ENCODE data around the gene MIPOL1.
A peak's percentile ranks its signal among the peaks of the same experiment; 100 is the strongest.

Gene MIPOL1

GRCh38 chr14:37237735-37238200 lies 40.0 kb downstream of the MIPOL1 start (continued):
- TF ChIP-seq ZNF792 (tag by site-specific recombination; IDR thresholded peaks at IDR 0.05), result no peak
- no peak for TF ChIP-seq HOXD13 (CRISPR knock-in tag; IDR thresholded peaks at IDR 0.05; ENCODE audit: borderline replicate concordance)
- TF ChIP-seq ZNF521 (tag by site-specific recombination; IDR thresholded peaks at IDR 0.05), result no peak

GRCh38 chr14:37241198-37241597 lies 43.5 kb downstream of the MIPOL1 start:
- ChIA-PET POLR2A (no interaction called here), CTCF (interaction anchor here (0.6 to 2.7 kb wide), 2 partner anchors 10 to 25 kb away, joined by 4 to 17 read pairs; no protein-coding TSS in a partner anchor)
- Histone ChIP-seq H3K4me1 (ENCODE audit: control insufficient read depth, insufficient read depth, low read length) (no peaks in the 10 kb centered on the region), H3K9me3 (ENCODE audit: control insufficient read depth, insufficient read depth, low read depth, low read length) (no peaks in the 10 kb centered on the region), H3K27ac (ENCODE audit: extremely low read depth, low read depth, low read length) (no peak overlapping the region), H3K4me3 (ENCODE audit: low read depth, low read length) (no peak overlapping the region), H3K36me3 (ENCODE audit: control insufficient read depth in 2 of 2, insufficient read depth in 1 of 2, low read length in 2 of 2) (no peaks in the 10 kb centered on the region; a peak in 1 of 3 replicates)
- TF ChIP-seq ZXDB (tag by site-specific recombination; IDR thresholded peaks at IDR 0.05) (no peak), KLF17 (tag by site-specific recombination; IDR thresholded peaks at IDR 0.05) (0 out of 2 replicates have a peak, but pooled peaks have one; percentile 21)

GRCh38 chr14:37246427-37246829 lies 48.7 kb downstream of the MIPOL1 start:
- CTCF ChIA-PET, result interaction anchor here (0.6 to 3.7 kb wide), 32 partner anchors 8 to 647 kb away, joined by 3 to 35 read pairs (median 3); partner anchors contain the start of genes FOXA1 and TTC6
- Histone ChIP-seq H3K36me3 (ENCODE audit: control insufficient read depth in 2 of 2, insufficient read depth in 1 of 2, low read length in 2 of 2) (peaks cover 4 to 8% of the 10 kb centered on the region in 2 experiments; a peak in 2 of 3 replicates), H3K4me3 (ENCODE audit: low read depth, low read length) (no peak overlapping the region), H3K27ac (ENCODE audit: extremely low read depth, low read depth, low read length) (no peak overlapping the region), H3K4me1 (ENCODE audit: control insufficient read depth, insufficient read depth, low read length) (no peaks in the 10 kb centered on the region), H3K9me3 (ENCODE audit: control insufficient read depth, insufficient read depth, low read depth, low read length) (no peaks in the 10 kb centered on the region)
- POLR2A ChIA-PET, result no interaction called here
- TF ChIP-seq CTCF (tag by site-specific recombination; IDR thresholded peaks at IDR 0.05), result 0 out of 2 replicates have a peak, but pooled peaks have one; percentile 12
- no peak for TF ChIP-seq ZNF707 (tag by site-specific recombination; IDR thresholded peaks at IDR 0.05)
- TF ChIP-seq ZNF654 (tag by site-specific recombination; IDR thresholded peaks at IDR 0.05; ENCODE audit: low read depth), result peak; percentile 85
- TF ChIP-seq PRDM6 (tag by site-specific recombination; IDR thresholded peaks at IDR 0.05), result peak; percentile 22; the same call in 1 of the 2 replicates
- TF ChIP-seq SP7 (tag by site-specific recombination; IDR thresholded peaks at IDR 0.05), result peak; percentile 47; the same call in 1 of the 2 replicates
- no peak for TF ChIP-seq BCL6B (tag by site-specific recombination; IDR thresholded peaks at IDR 0.05)

GRCh38 chr14:37247791-37248461 lies 50.2 kb downstream of the MIPOL1 start:
- H3K9me3 ChIP-seq (ENCODE audit: control insufficient read depth, insufficient read depth, low read depth, low read length), result no peaks in the 10 kb centered on the region
- H3K4me3 ChIP-seq (ENCODE audit: low read depth, low read length), result no peak overlapping the region
- ChIA-PET POLR2A (no interaction called here), CTCF (no interaction called here)
- no peaks in the 10 kb centered on the region for H3K4me1 ChIP-seq (ENCODE audit: control insufficient read depth, insufficient read depth, low read length)
- no peak overlapping the region for H3K27ac ChIP-seq (ENCODE audit: extremely low read depth, low read depth, low read length)
- peaks cover 4 to 8% of the 10 kb centered on the region in 2 experiments; a peak in 2 of 3 replicates for H3K36me3 ChIP-seq (ENCODE audit: control insufficient read depth in 2 of 2, insufficient read depth in 1 of 2, low read length in 2 of 2)
- no peak for TF ChIP-seq GFI1B (tag by site-specific recombination; IDR thresholded peaks at IDR 0.05)
- TF ChIP-seq ZNF548 (tag by site-specific recombination; IDR thresholded peaks at IDR 0.05), result no peak
- TF ChIP-seq ZBTB44 (tag by site-specific recombination; IDR thresholded peaks at IDR 0.05), result no peak
- TF ChIP-seq HIC1 (tag by site-specific recombination; IDR thresholded peaks at IDR 0.05), result no peak
- no peak for TF ChIP-seq ZNF37A (tag by site-specific recombination; IDR thresholded peaks at IDR 0.05)
